D721Med (cell line): ENCODE results near the gene CCDC68.

Experiments used
- DNase-seq: peaks from one replicate; pipeline ENCODE4 v3.0.0; 2011; ENCODE audit warnings: low spot score; ENCODE audit not compliant: insufficient read length
- FAIRE-seq: peaks from 2 replicates; lab custom pipeline; 2011; peaks lifted over from hg19 to GRCh38; lab: Jason Lieb, UNC
- CTCF ChIP-seq: IDR thresholded peaks from 2 replicates; pipeline ENCODE4 v1.5.1; 2012; ENCODE audit warnings: mild to moderate bottlenecking, control low read depth; ENCODE audit not compliant: insufficient read depth; ENCODE audit errors: missing control alignments

CCDC68 gene

GRCh38 chr18:54962919-54963645 is 3.8 kb upstream of the CCDC68 start:
- no peak for TF ChIP-seq CTCF
- DNase-seq (no peak), FAIRE-seq (peak; percentile 84)

GRCh38 chr18:54961868-54962267 is 2.6 kb upstream of the CCDC68 start:
- TF ChIP-seq CTCF = no peak
- DNase-seq (no peak), FAIRE-seq (no peak)

GRCh38 chr18:54961016-54961423 is 1.8 kb upstream of the CCDC68 start:
- FAIRE-seq (peak; percentile 97), DNase-seq (no peak)
- TF ChIP-seq CTCF = no peak

GRCh38 chr18:54960197-54960596 is 936 bp upstream of the CCDC68 start:
- TF ChIP-seq CTCF = no peak
- FAIRE-seq (peak; percentile 92), DNase-seq (no peak)

GRCh38 chr18:54957996-54958395 is 1.3 kb downstream of the CCDC68 start:
- no peak for TF ChIP-seq CTCF
- FAIRE-seq (no peak), DNase-seq (no peak)

GRCh38 chr18:54957296-54957832 is 1.9 kb downstream of the CCDC68 start:
- DNase-seq = no peak
- no peak for TF ChIP-seq CTCF
- peak; percentile 95 for FAIRE-seq

GRCh38 chr18:54956506-54956905 is 2.8 kb downstream of the CCDC68 start:
- DNase-seq (no peak), FAIRE-seq (peak; percentile 91)
- TF ChIP-seq CTCF = no peak
